ENCODE measurements around the gene NOL4L. TPM values are rescaled to one million over a fixed set of nuclear protein-coding genes. Genes with fewer than 3 reads are reported as not detected.

NOL4L gene
- total and polyA plus RNA-seq, 2 experiments from 2014 or later: 38.8 to 39.2 TPM

GRCh38 chr20:32460683-32461320 lies 124.3 kb downstream of the NOL4L start:
- no peaks in the 10 kb centered on the region for H3K9me3 Mint-ChIP-seq
- TF ChIP-seq CREB1 (CRISPR knock-in tag; IDR thresholded peaks at IDR 0.05; ENCODE audit: low read depth) (no peak), ZNF331 (CRISPR knock-in tag; IDR thresholded peaks at IDR 0.05; ENCODE audit: low read depth) (no peak), NANOG (IDR thresholded peaks at IDR 0.05; ENCODE audit: borderline replicate concordance) (no peak), STAT1 (IDR thresholded peaks at IDR 0.05; ENCODE audit: unreplicated experiment) (no peak), ZNF114 (CRISPR knock-in tag; IDR thresholded peaks at IDR 0.05) (no peak), EZH2phosphoT487 (IDR thresholded peaks at IDR 0.05; ENCODE audit: unreplicated experiment) (no peak), POLR2AphosphoS5 (IDR thresholded peaks at IDR 0.05; ENCODE audit: low read depth) (no peak), CTCF (conservative IDR thresholded peaks at IDR 0.05; ENCODE audit: low read depth in 2 of 2) (no peak), ZNF462 (CRISPR knock-in tag; IDR thresholded peaks at IDR 0.05) (no peak), EZH2 (IDR thresholded peaks at IDR 0.05; ENCODE audit: low read depth, unreplicated experiment) (no peak), REST (IDR thresholded peaks at IDR 0.05; ENCODE audit: unreplicated experiment) (no peak)
- H3K4me2 ChIP-seq: no peak overlapping the region
- DNase-seq (ENCODE audit: low spot score): no peak
- no peak for ATAC-seq
- peaks cover 39% of the 10 kb centered on the region for H3K4me1 ChIP-seq (ENCODE audit: insufficient read depth)
- H3K4me3 ChIP-seq: no peak overlapping the region
- H3K79me2 ChIP-seq (replicated peaks; ENCODE audit: insufficient read depth): peaks cover 26% of the 10 kb centered on the region; the same call in 1 of the 2 replicates
- no peaks in the 10 kb centered on the region for H3K9me2 ChIP-seq (ENCODE audit: insufficient read depth)
- H3K4me1 Mint-ChIP-seq: peaks cover 33% of the 10 kb centered on the region
- H3K27me3 Mint-ChIP-seq (ENCODE audit: insufficient read depth, low read depth, poor library complexity): peaks cover 18% of the 10 kb centered on the region
- peaks cover 3% of the 10 kb centered on the region; the same call in 1 of the 2 replicates for H3K36me3 ChIP-seq (ENCODE audit: insufficient read depth)
- H3K27me3 ChIP-seq (ENCODE audit: insufficient read depth): no peaks in the 10 kb centered on the region
- peaks cover 37% of the 10 kb centered on the region for H4K20me1 ChIP-seq (replicated peaks; ENCODE audit: insufficient read depth)
- H3K27ac ChIP-seq (ENCODE audit: low read depth): no peak overlapping the region
- H3K27ac Mint-ChIP-seq: peak overlapping the region; percentile 48; the same call in 1 of the 2 replicates
- H3F3A ChIP-seq (replicated peaks; ENCODE audit: low read depth): peaks cover 15% of the 10 kb centered on the region; the same call in 1 of the 2 replicates
- no peak overlapping the region for H2AFZ ChIP-seq
- 0 out of 3 replicates have a peak, but pooled peaks cover 3% of the 10 kb centered on the region for H3K36me3 Mint-ChIP-seq (ENCODE audit: low read depth)
- no peak overlapping the region for H3K4me3 Mint-ChIP-seq

Measured in GM23338 (cell line).